VCaP (cell line): ENCODE data around the gene ACTA2.

ENCODE experiments used
- H3K27ac ChIP-seq: fragments of 450-650 bp; 2 replicates; pipeline ENCODE4 v1.5.1; 2017
- TF ChIP-seq, protein P1 (sequence below): fragments of 450-650 bp; conservative IDR thresholded peaks from 2 replicates; pipeline ENCODE4 v1.5.1; 2017; ENCODE audit warnings: mild to moderate bottlenecking, moderate library complexity

ACTA2 gene

DNA sequence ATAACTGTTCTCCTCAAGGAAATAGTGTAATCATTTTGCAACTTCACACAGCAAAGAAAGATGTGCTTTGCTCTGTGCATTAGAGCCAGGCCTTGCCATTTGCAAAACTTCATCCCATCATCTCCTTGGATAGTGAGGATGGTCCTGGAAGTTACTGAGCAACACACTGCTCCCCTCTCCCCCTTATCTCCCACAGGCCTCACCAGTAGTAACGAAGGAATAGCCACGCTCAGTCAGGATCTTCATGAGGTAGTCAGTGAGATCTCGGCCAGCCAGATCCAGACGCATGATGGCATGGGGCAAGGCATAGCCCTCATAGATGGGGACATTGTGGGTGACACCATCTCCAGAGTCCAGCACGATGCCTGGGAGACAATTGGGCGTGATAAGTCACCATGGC is 11.5 kb downstream of the ACTA2 start:
- no peak overlapping the region for H3K27ac ChIP-seq
- TF ChIP-seq, protein P1, sequence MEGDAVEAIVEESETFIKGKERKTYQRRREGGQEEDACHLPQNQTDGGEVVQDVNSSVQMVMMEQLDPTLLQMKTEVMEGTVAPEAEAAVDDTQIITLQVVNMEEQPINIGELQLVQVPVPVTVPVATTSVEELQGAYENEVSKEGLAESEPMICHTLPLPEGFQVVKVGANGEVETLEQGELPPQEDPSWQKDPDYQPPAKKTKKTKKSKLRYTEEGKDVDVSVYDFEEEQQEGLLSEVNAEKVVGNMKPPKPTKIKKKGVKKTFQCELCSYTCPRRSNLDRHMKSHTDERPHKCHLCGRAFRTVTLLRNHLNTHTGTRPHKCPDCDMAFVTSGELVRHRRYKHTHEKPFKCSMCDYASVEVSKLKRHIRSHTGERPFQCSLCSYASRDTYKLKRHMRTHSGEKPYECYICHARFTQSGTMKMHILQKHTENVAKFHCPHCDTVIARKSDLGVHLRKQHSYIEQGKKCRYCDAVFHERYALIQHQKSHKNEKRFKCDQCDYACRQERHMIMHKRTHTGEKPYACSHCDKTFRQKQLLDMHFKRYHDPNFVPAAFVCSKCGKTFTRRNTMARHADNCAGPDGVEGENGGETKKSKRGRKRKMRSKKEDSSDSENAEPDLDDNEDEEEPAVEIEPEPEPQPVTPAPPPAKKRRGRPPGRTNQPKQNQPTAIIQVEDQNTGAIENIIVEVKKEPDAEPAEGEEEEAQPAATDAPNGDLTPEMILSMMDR = no peak

DNA sequence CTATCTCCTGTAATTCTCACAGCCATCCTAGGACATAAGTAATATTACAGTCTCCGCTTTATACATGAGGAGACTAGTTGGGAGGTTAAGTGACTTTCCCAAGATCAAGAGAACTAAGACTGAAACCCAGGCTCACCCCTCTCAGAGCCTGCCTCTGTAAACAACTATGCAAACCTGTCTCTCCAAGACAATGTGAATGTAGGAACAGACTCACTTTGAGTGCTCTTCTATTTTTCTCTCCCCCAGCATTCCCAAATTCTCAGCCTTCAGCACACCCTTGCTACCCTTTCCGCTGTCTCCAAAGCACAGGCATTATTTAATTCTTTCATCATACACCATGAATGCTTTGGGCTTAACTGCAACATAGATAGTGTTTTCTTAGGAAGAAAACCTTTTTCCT is 13.6 kb downstream of the ACTA2 start:
- H3K27ac ChIP-seq = no peak overlapping the region
- TF ChIP-seq, protein P1 = no peak

DNA sequence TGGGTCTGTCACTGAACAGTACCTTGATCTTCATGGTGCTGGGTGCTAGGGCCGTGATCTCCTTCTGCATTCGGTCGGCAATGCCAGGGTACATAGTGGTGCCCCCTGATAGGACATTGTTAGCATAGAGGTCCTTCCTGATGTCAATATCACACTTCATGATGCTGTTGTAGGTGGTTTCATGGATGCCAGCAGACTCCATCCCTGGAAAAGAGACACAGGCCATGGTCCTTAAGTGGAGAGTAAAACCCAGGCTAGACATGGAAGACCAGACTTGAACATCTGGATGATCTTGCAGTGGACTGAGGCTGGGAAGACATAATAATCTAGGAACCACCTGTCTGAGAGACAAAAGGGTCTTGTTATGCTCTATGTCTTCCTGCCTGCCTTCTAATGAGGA is 14.5 kb downstream of the ACTA2 start:
- no peak overlapping the region for H3K27ac ChIP-seq
- TF ChIP-seq, protein P1 = no peak

DNA sequence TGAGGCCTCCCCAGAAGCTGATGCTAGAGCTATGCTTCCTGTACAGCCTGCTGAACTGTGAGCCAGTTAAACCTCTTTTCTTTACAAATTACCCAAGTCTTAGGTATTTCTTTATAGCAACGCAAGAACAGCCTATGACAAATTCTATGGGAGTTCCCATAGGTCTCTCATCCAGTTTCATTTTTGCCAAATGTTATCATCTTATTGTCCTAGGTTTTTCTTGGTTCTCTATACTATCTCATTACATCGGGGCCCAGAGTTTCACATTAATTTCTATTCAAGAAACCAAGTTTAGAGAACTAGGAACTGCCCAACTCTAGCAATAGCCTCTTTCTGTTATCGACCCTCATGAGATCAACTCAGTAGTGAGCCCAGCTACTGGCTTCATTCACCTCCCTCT is 15.9 kb downstream of the ACTA2 start:
- TF ChIP-seq, protein P1 = no peak
- H3K27ac ChIP-seq = peak overlapping the region; percentile 63; the same call in 1 of the 2 replicates

DNA sequence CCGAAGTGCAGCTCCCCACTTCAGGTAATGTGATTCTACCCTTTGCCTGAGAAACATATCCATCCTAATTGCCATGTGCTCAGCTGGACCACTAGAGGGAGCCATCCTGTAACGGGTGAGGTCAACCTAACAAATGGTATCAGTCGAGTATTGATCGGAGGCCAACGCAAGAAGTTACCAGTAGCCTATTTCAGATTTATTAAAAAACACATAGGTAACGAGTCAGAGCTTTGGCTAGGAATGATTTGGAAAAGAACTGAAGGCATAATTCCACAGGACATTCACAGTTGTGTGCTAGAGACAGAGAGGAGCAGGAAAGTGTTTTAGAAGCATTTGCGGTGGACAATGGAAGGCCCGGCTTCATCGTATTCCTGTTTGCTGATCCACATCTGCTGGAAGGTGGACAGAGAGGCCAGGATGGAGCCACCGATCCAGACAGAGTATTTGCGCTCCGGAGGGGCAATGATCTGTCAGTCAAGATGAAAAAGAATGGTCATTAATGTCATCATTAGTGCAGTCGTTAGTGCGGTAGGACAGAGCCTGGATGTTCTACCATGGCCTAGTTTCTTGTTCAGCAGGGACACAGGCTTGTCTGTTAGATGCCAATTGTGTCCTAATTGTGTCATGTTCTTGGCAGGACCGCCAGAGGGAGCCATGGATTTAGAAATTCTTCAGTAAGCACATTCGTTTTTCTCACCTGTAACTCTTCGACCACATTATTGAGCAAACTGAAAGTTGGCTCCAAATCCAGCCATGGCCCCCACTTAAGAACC is 17.5 kb downstream of the ACTA2 start:
- TF ChIP-seq, protein P1 = peak; percentile 87
- H3K27ac ChIP-seq = peak overlapping the region; percentile 63

DNA sequence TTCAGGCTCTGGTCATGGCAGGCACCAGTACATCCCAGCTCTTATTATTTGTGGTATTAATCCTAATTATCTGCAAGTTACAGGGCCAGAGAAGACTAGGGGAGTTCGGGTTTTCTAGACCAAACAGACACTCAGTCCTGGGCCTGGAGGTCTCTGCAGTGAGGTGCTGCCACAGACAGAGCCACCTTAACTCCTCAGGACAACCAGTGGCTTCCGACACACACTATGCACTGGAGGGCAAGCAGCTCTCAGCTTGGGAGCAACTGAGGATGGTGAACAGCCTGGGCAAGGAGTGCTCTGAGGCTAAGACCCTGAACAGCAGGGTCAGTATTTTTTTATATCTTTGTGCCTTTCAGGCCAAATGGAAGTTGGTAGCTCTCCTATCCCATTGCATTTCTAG is 19.0 kb downstream of the ACTA2 start:
- no peak overlapping the region for H3K27ac ChIP-seq
- TF ChIP-seq, protein P1 = no peak

DNA sequence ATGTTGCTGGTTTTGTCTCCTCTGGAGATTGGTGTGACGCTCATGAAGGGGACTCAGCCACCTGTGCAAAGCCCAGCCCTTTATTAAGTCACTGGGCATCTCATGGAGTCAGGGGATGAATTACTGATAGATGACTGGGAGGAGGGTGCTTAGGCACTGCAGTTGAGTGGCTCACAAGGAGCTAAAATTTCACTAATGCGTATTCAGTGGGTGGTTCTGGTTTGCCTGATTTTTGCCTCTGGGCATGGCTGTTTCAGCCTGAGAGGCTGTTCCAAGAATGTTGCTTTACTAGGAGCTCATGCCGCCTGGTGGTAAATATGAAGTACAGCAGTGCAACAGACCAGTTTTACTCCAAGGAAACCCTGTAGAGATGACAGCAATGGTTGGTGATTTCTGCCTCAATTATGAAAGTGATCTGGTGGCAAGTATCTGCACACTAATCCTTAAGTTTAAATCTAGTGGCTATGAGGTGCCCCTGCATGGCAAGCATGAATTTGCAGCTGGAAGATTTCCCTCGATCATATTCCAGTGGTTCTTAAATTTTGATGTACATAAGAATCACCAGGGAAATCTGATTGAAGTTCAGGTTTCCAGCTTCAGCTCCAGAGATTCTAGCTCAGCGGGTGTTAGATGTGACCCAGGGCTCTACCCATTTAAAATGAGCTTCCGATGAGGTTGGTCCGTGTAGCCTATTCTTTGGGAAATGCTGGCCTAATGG is 19.9 kb downstream of the ACTA2 start:
- peak overlapping the region; percentile 66 for H3K27ac ChIP-seq
- TF ChIP-seq, protein P1 = peak; percentile 90

DNA sequence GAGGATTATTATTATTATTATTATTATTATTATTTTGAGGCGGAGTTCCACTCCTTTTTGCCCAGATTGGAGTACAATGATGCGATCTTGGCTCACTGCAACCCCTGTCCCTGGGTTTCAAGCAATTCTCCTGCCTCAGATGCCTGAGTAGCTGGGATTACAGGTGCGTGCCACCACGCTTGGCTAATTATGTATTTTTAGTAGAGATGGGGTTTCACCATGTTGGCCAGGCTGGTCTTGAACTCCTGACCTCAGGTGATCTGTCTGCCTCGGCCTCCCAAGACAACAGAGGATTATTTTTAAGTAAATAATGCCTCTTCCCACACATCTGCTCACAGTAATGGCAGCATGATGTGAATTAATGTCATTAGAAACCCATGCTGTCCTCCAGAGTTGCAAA is 20.5 kb downstream of the ACTA2 start:
- H3K27ac ChIP-seq = peak overlapping the region; percentile 66
